DND-41 (cell line): Measurements from ENCODE around the gene HEPACAM2.

Source experiments
- ATAC-seq: fragments of 200-7000 bp; cut with Tn5 transposase; 3 replicates; pipeline ENCODE4 v1.9.1; 2021; ENCODE audit warnings: low read depth; ENCODE audit not compliant: insufficient read depth
- DNase-seq: peaks from one replicate; pipeline ENCODE4 v3.0.0-alpha.2; 2020
- H2AFZ ChIP-seq: 2 replicates; pipeline ENCODE4 v1.6.0; 2012; ENCODE audit warnings: low read depth, low read length
- H3K27ac ChIP-seq: 2 replicates; pipeline ENCODE4 v1.5.1; 2012; ENCODE audit warnings: low read length, inconsistent platforms
- H3K27me3 ChIP-seq: fragments of 200-600 bp; sonication (generic); 2 replicates; pipeline ENCODE4 v1.6.0; 2012; ENCODE audit warnings: low read length, mild to moderate bottlenecking, inconsistent platforms; ENCODE audit not compliant: insufficient read depth, poor library complexity
- H3K36me3 ChIP-seq: 2 replicates; pipeline ENCODE4 v1.5.1; 2012; ENCODE audit warnings: low read length, inconsistent platforms; ENCODE audit not compliant: insufficient read depth
- H3K4me1 ChIP-seq: 2 replicates; pipeline ENCODE4 v1.5.1; 2012; ENCODE audit warnings: mild to moderate bottlenecking, low read length; ENCODE audit not compliant: insufficient read depth
- H3K4me2 ChIP-seq: 2 replicates; pipeline ENCODE4 v1.6.0; 2012; ENCODE audit warnings: mild to moderate bottlenecking, moderate library complexity, low read length, inconsistent platforms; ENCODE audit not compliant: insufficient read depth
- H3K4me3 ChIP-seq, 2 experiments: fragments of 200-600 bp in 1 of 2; shearing (Covaris generic) in 1 of 2; 2 replicates each; pipeline ENCODE4 v1.5.1; 2012 to 2016; ENCODE audit warnings: inconsistent platforms in 2 of 2, low read length in 2 of 2, mild to moderate bottlenecking in 2 of 2, low read depth in 1 of 2, moderate library complexity in 1 of 2
- H3K79me2 ChIP-seq: 2 replicates; pipeline ENCODE4 v1.6.0; 2012; ENCODE audit warnings: low read length, inconsistent platforms; ENCODE audit not compliant: insufficient read depth
- H3K9ac ChIP-seq: 2 replicates; pipeline ENCODE4 v1.6.0; 2012; ENCODE audit warnings: low read depth, mild to moderate bottlenecking, inconsistent platforms, low read length, moderate library complexity
- H3K9me3 ChIP-seq: 2 replicates; pipeline ENCODE4 v1.5.1; 2012; ENCODE audit warnings: low read length, moderate library complexity, mild to moderate bottlenecking, inconsistent platforms; ENCODE audit not compliant: insufficient read depth, severe bottlenecking
- H4K20me1 ChIP-seq: 2 replicates; pipeline ENCODE4 v1.6.0; 2012; ENCODE audit warnings: low read length; ENCODE audit not compliant: insufficient read depth
- EZH2 ChIP-seq: IDR thresholded peaks from 3 replicates; pipeline ENCODE4 v1.6.1; 2012; ENCODE audit warnings: borderline replicate concordance, low read depth, mild to moderate bottlenecking, moderate library complexity, low read length, inconsistent platforms; ENCODE audit not compliant: severe bottlenecking
- TF ChIP-seq, protein P1 (sequence below): IDR thresholded peaks from 2 replicates; pipeline ENCODE4 v1.5.1; 2012; ENCODE audit warnings: borderline replicate concordance, low read length, moderate library complexity, mild to moderate bottlenecking; ENCODE audit not compliant: poor library complexity, severe bottlenecking; ENCODE audit errors: extremely low read depth

Gene HEPACAM2

DNA sequence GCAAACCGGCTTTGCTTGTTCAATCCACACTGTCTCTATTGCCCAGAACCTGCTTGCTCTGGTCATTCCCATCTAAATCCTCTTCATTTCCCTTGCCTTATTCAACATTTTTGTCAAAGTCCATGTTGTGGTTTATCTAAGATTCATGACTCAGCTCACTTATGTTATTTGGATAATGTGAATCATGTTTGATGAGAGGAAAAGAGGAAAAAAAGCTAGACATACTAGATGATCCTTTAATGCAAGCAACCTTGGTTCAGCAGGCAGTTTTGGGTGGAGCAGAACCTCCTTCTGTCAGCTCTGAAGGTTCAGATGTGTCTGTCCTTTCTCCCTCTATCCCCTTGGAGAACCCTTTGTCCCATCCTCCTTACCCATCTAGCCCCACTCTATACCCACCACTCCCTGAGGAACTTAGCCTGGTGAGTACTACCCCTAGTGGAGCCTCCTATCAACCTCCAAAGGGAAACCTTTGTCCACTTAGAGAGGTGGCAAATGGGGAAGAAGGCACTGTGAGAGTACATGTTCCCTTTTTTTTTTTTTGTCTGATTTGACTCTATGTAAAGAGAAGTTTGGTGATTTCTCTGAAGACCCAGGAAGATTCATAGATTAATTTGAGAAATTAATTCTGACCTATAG is 76.0 kb downstream of the HEPACAM2 start:
- Histone ChIP-seq H3K27ac (no peak overlapping the region), H3K79me2 (peaks cover 22% of the 10 kb centered on the region), H4K20me1 (no peaks in the 10 kb centered on the region), H2AFZ (0 out of 2 replicates have a peak overlapping the region, but pooled peaks have one; percentile 22), H3K4me3 (no peak overlapping the region), H3K4me1 (peaks cover 27% of the 10 kb centered on the region), H3K27me3 (no peaks in the 10 kb centered on the region), H3K9ac (no peak overlapping the region), H3K36me3 (no peaks in the 10 kb centered on the region), H3K9me3 (no peaks in the 10 kb centered on the region), H3K4me2 (no peak overlapping the region)
- ATAC-seq (no peak), DNase-seq (no peak)
- TF ChIP-seq, protein P1, sequence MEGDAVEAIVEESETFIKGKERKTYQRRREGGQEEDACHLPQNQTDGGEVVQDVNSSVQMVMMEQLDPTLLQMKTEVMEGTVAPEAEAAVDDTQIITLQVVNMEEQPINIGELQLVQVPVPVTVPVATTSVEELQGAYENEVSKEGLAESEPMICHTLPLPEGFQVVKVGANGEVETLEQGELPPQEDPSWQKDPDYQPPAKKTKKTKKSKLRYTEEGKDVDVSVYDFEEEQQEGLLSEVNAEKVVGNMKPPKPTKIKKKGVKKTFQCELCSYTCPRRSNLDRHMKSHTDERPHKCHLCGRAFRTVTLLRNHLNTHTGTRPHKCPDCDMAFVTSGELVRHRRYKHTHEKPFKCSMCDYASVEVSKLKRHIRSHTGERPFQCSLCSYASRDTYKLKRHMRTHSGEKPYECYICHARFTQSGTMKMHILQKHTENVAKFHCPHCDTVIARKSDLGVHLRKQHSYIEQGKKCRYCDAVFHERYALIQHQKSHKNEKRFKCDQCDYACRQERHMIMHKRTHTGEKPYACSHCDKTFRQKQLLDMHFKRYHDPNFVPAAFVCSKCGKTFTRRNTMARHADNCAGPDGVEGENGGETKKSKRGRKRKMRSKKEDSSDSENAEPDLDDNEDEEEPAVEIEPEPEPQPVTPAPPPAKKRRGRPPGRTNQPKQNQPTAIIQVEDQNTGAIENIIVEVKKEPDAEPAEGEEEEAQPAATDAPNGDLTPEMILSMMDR: no peak
- no peak for TF ChIP-seq EZH2

DNA sequence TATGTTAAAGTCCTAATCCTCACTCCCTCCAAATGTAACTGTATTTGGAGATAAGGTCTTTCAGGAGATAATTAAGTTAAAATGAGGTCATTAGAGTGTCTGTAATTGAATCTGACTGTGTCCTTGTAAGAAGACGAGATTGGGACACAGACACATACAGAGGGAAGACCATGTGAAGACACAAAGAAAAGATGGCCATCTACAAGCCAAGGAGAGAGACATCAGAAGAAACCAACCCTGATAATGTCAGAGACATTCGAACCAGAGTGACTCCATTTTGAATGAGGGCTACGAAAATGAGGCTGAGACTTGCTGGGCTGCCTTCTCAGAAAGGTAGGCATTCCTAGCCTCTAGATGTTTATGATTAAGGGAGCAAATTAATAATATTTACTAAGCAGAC is 77.5 kb downstream of the HEPACAM2 start:
- Histone ChIP-seq H3K79me2 (peaks cover 22% of the 10 kb centered on the region), H3K4me2 (peak overlapping the region; percentile 88), H3K9me3 (no peaks in the 10 kb centered on the region), H3K4me3 (peak overlapping the region in 1 of 2 experiments; percentile 73; a peak in 2 of 4 replicates), H3K27ac (peak overlapping the region; percentile 81), H4K20me1 (no peaks in the 10 kb centered on the region), H2AFZ (peak overlapping the region; percentile 81), H3K27me3 (no peaks in the 10 kb centered on the region), H3K36me3 (peaks cover 13% of the 10 kb centered on the region), H3K4me1 (peaks cover 27% of the 10 kb centered on the region), H3K9ac (peak overlapping the region; percentile 61)
- no peak for ATAC-seq
- TF ChIP-seq, protein P1: no peak
- DNase-seq: no peak

DNA sequence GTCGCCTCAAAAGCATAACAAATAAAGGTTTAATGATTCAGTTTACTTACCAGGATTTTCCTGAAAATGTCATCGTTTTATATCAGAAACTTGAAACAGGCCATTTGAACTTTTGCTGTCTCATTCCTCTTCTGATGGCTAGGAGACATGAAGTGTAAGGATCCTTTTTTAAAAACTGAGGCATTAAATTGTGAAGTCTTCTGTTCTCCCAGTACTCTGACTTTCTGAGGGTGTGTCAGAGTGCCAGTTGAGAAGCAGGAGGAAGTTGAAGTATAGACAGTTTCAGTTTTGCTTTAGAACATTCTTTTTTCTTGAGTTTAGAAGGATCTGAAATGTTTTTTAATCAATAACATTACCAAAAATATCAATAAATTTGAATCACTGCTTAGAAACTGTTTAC is 78.1 kb downstream of the HEPACAM2 start, which contains the start of gene SAMD9L:
SAMD9L (minus strand) TSS at position 242 of the 400 bp plus-strand sequence. CDS start 12,414 bp downstream, outside the sequence.
- Histone ChIP-seq H3K9me3 (no peaks in the 10 kb centered on the region), H3K27ac (peak within 1 kb of the TSS; percentile 81), H3K9ac (peak within 1 kb of the TSS; percentile 61), H3K4me2 (peak within 1 kb of the TSS; percentile 88), H3K79me2 (peaks cover 22% of the 10 kb centered on the region), H3K27me3 (no peaks in the 10 kb centered on the region), H4K20me1 (no peaks in the 10 kb centered on the region), H3K4me1 (peaks cover 27% of the 10 kb centered on the region), H3K36me3 (peaks cover 19% of the 10 kb centered on the region), H3K4me3 (peak within 1 kb of the TSS; percentile 44 to 73), H2AFZ (peak within 1 kb of the TSS; percentile 81)
- DNase-seq (peak; percentile 31), ATAC-seq (peak; percentile 66)
- TF ChIP-seq, protein P1: no peak
- TF ChIP-seq EZH2: no peak
